Gastroesophageal sphincter (tissue), 3 donors: ENCODE data around the gene UBE4B.

Experiments used
- CTCF ChIP-seq, 4 experiments: fragments of 200-600 bp in 2 of 4; fragments of 450-650 bp in 2 of 4; sonication (generic) in 1 of 4; IDR thresholded peaks; one replicate each; pipeline ENCODE4 v1.5.1; 2017 to 2019; ENCODE audit warnings: antibody characterized with exemption in 4 of 4, mild to moderate bottlenecking in 2 of 4, moderate library complexity in 2 of 4
- EP300 ChIP-seq: sonication (generic); formaldehyde crosslinking; IDR thresholded peaks from one replicate; pipeline ENCODE4 v1.6.1; 2017; ENCODE audit warnings: antibody characterized with exemption, mild to moderate bottlenecking
- POLR2A ChIP-seq, 2 donors: fragments of 450-650 bp; IDR thresholded peaks; one replicate each; pipeline ENCODE4 v1.6.1; 2017; ENCODE audit warnings: antibody characterized with exemption in 2 of 2, mild to moderate bottlenecking in 2 of 2, moderate library complexity in 1 of 2
- POLR2AphosphoS5 ChIP-seq: sonication (generic); formaldehyde crosslinking; IDR thresholded peaks from one replicate; pipeline ENCODE4 v1.6.1; 2017; ENCODE audit warnings: antibody characterized with exemption

DNA sequence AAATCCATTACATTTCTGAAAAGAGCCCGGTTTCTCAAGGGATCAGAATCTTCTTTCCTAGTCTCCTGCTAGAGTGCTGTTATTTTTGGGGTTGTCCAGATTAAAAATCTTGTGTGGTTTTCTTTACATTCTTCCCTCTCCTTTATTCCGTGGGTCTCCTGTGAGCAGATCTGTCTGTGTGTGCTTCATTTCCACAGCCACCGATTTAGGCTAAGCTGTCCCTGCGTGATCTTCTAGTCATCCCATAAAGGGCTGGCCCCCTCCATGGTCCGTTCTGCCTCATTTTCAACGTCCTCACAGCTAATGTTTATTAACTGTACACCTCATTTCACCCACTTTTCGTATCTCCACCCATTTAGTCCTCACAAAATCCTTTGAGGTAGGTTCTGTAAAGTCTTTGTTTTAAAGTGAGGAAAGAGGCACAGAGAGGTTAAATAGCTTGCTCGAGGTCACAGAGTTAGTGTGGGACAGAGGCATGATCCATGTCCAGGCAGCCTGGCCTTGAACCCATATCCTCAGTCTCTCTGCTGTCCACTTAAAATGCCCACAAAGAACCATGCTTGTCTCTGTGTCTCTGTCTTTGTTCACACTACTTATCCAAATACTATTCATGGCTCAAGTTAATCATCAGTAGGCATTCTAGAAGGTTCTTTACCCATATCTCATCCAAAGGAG is 139.4 kb downstream of the UBE4B start:
- TF ChIP-seq POLR2A (IDR thresholded peaks at IDR 0.05) (no peak), CTCF (IDR thresholded peaks at IDR 0.05) (no peak), POLR2AphosphoS5 (no peak), EP300 (no peak)
